Activated naive CD8-positive, alpha-beta T cell treated with anti-CD3 and anti-CD28 coated beads, Interleukin-2, amount 10 ng/mL, durations not matched to agents 7 days and 5 days (primary cell): Measurements from ENCODE around the gene TNPO3. TPM values are rescaled to one million over a fixed set of nuclear protein-coding genes. Genes with fewer than 3 reads are reported as not detected.

Experiments
- ATAC-seq: fragments of 150-1000 bp; cut with Tn5 transposase; one replicate; pipeline ENCODE4 v1.10.0; 2021; ENCODE audit warnings: low read depth, moderate library complexity
- POLR2A ChIA-PET: fragments of 350-600 bp; sonication (Branson Sonifier 250); formaldehyde crosslinking; loops from one replicate; lab custom pipeline; 2021; ENCODE audit warnings: antibody characterized with exemption; lab: Charles Lee
- DNase-seq: peaks from one replicate; pipeline ENCODE4 v3.0.0; 2021
- H3K27ac Mint-ChIP-seq: one replicate; pipeline ENCODE4 v1.8.0; 2022; ENCODE audit warnings: mild to moderate bottlenecking, mixed read lengths
- H3K27me3 Mint-ChIP-seq: one replicate; pipeline ENCODE4 v1.8.0; 2022; ENCODE audit warnings: mild to moderate bottlenecking, moderate library complexity, mixed read lengths
- H3K36me3 Mint-ChIP-seq: one replicate; pipeline ENCODE4 v1.8.0; 2021; ENCODE audit warnings: mild to moderate bottlenecking, mixed read lengths
- H3K4me1 Mint-ChIP-seq: one replicate; pipeline ENCODE4 v1.8.0; 2021; ENCODE audit warnings: mixed read lengths
- H3K4me3 Mint-ChIP-seq: one replicate; pipeline ENCODE4 v1.8.0; 2022; ENCODE audit warnings: mild to moderate bottlenecking, moderate library complexity, mixed read lengths
- H3K9me3 Mint-ChIP-seq: one replicate; pipeline ENCODE4 v1.8.0; 2021; ENCODE audit warnings: mixed read lengths
- total RNA-seq, 2 experiments: library from RNA; stranded (reverse); gene quantifications; one replicate each; pipeline ENCODE4 v1.2.3, GENCODE V29; 2021

The TNPO3 gene
- total RNA-seq, 2 experiments from 2014 or later = 43.0 to 43.9 TPM

GRCh38 chr7:128961030-128961659 lies 93.8 kb downstream of the TNPO3 start:
- ATAC-seq = no peak
- H3K4me1 Mint-ChIP-seq = peaks cover 13% of the 10 kb centered on the region
- no peaks in the 10 kb centered on the region for H3K9me3 Mint-ChIP-seq
- H3K36me3 Mint-ChIP-seq = peaks cover 46% of the 10 kb centered on the region
- DNase-seq = no peak
- no peaks in the 10 kb centered on the region for H3K27me3 Mint-ChIP-seq
- no peak overlapping the region for H3K4me3 Mint-ChIP-seq
- POLR2A ChIA-PET = no interaction called here
- no peak overlapping the region for H3K27ac Mint-ChIP-seq

GRCh38 chr7:128959296-128959695 lies 95.6 kb downstream of the TNPO3 start:
- ATAC-seq (no peak), DNase-seq (no peak)
- no peaks in the 10 kb centered on the region for H3K9me3 Mint-ChIP-seq
- peaks cover 37% of the 10 kb centered on the region for H3K36me3 Mint-ChIP-seq
- H3K27ac Mint-ChIP-seq = no peak overlapping the region
- H3K4me1 Mint-ChIP-seq = peaks cover 10% of the 10 kb centered on the region
- POLR2A ChIA-PET = no interaction called here
- no peak overlapping the region for H3K4me3 Mint-ChIP-seq
- H3K27me3 Mint-ChIP-seq = no peaks in the 10 kb centered on the region

DNA sequence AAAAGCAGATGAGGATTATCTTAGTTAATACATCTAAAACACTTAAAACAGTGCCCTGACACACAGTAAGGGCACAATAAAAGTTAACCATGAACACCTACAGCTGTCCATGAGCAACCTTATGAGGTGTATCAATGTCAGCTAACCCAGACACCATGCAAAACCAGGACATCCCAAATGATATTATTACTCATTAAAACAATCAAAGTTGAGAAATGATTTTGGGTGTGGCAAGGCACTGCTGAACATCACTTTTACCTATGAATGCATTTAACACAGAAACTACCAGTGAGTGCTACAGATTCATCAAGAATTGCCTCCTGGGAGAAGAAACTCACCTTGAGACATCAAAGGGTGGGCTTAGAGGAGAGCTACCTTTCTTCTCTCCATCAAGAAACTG lies 98.9 kb downstream of the TNPO3 start:
- no peaks in the 10 kb centered on the region for H3K27me3 Mint-ChIP-seq
- peaks cover 24% of the 10 kb centered on the region for H3K36me3 Mint-ChIP-seq
- ATAC-seq (no peak), DNase-seq (no peak)
- peaks cover 6% of the 10 kb centered on the region for H3K4me1 Mint-ChIP-seq
- no peaks in the 10 kb centered on the region for H3K9me3 Mint-ChIP-seq
- H3K27ac Mint-ChIP-seq = no peak overlapping the region
- no peak overlapping the region for H3K4me3 Mint-ChIP-seq
- POLR2A ChIA-PET = no interaction called here

DNA sequence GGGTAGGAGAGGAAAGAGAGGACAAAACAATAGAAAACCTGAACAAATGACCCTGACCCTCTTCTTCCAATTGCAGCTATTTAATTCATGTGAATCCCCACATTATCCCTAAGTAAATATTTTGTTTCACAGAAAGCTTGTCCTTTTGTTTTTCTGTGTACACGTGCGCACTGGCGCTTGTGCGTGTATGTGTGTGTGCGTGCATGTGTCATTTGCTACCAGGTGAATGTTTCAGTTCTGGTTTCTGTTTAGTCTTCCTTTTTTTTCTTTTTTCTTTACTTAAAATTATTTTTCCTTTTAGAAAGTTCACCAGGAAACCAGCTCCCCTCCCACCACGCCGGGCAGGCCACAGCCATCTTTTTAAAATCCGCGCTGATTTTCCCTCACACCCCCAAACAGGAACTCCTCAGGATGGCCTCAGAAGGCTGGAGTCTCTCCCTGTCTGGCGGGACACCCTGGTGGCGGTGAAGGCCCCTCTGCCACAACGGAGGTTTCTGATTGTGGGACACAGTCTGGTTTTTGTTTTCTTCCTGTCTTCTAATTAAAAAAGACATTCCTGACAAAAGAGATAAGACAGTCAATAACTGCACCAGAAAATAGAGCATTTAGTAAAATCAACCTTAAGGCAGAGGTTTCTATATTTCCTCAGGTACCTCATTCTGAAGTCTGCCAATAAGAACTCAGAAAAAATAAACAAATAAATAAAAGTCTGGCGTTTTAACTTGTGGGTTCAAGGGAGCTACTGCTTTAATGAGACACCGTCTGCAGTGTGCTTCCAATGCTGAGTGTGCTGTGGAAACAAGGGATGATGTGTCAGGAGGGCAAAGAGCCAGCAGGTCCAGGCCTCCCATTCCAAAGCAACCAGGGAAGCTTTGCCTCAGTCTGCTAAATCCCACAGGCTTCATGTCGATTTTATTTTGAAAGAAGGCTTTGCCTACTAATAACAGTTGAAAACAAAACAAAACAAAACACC lies 99.8 kb downstream of the TNPO3 start:
- Mint-ChIP-seq H3K4me3 (no peak overlapping the region), H3K27ac (no peak overlapping the region), H3K4me1 (peaks cover 6% of the 10 kb centered on the region), H3K36me3 (peaks cover 23% of the 10 kb centered on the region), H3K27me3 (no peaks in the 10 kb centered on the region), H3K9me3 (no peaks in the 10 kb centered on the region)
- ATAC-seq = no peak
- DNase-seq = no peak
- POLR2A ChIA-PET = no interaction called here

- Mint-ChIP-seq H3K36me3 (peaks cover 20% of the 10 kb centered on the region), H3K27me3 (no peaks in the 10 kb centered on the region), H3K27ac (no peak overlapping the region), H3K4me1 (peaks cover 6% of the 10 kb centered on the region), H3K4me3 (no peak overlapping the region), H3K9me3 (no peaks in the 10 kb centered on the region)
- ATAC-seq = no peak
- POLR2A ChIA-PET = no interaction called here
- DNase-seq = no peak
Measured at GRCh38 chr7:128954150-128954549, 100.8 kb downstream of the TNPO3 start.

DNA sequence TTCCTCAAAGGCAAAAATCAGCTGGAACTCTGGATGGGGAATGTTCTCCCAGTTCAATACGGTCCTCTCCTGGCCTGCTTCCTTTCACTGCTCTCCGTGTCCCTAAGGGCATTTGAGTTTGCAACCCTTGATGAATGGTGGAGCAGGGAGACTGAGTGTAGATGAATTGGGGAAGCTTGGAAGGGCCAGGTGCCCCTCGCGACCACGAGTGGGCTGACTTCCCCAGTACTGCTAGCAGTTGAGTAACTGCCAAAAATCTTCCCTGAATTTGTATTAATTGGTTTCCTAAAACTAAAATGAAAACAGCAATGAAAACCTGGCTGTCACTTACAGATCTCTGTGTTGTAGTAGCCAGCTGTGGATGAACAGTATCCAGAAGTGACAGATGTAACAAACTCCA lies 103.6 kb downstream of the TNPO3 start:
- POLR2A ChIA-PET = interaction anchor here (1.0 kb wide), 1 partner anchor 18 kb away, joined by 3 read pairs; no protein-coding TSS in a partner anchor
- H3K27ac Mint-ChIP-seq = no peak overlapping the region
- ATAC-seq = no peak

DNA sequence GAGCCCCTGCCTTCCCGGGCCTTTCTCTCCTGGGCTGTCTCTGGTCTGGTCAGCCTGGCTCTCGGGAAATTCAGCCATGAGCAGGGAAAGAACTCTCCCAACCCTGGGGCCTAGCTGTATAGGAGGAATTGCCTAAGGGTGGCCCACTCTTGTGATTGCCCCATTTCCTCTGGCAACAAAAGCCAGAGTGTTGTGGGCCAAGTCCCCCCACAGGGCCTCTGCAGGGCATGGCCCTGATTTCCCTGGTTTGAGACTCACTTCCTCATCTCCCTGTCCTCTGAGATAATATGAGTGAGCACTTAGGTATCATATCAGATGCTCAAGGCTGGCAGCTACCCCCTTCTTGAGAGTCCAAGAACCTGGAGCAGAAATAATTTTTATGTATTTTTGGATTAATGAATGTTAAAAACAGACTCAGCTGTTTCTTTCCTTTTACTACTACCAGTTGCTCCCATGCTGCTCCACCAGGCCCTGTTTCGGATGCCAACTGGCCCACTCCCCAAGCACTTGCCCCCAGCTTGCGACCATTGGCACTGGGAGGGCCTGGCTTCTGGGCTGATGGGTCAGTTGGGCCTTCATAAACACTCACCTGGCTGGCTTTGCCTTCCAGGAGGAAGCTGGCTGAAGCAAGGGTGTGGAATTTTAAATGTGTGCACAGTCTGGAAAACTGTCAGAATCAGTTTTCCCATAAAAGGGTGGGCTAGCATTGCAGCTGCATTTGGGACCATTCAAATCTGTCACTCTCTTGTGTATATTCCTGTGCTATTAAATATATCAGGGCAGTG lies 105.7 kb downstream of the TNPO3 start:
- no peak overlapping the region for H3K27ac Mint-ChIP-seq
- ATAC-seq (no peak), DNase-seq (no peak)
- H3K4me3 Mint-ChIP-seq = no peak overlapping the region
- no peaks in the 10 kb centered on the region for H3K27me3 Mint-ChIP-seq
- POLR2A ChIA-PET = no interaction called here
- peaks cover 3% of the 10 kb centered on the region for H3K36me3 Mint-ChIP-seq
- H3K4me1 Mint-ChIP-seq = peaks cover 6% of the 10 kb centered on the region
- H3K9me3 Mint-ChIP-seq = no peaks in the 10 kb centered on the region

More for the DNA sequence above, 103.6 kb downstream of the TNPO3 start:
- no peak overlapping the region for H3K4me3 Mint-ChIP-seq
- H3K4me1 Mint-ChIP-seq = peaks cover 6% of the 10 kb centered on the region
- no peaks in the 10 kb centered on the region for H3K9me3 Mint-ChIP-seq
- DNase-seq = no peak
- H3K36me3 Mint-ChIP-seq = peaks cover 5% of the 10 kb centered on the region
- no peaks in the 10 kb centered on the region for H3K27me3 Mint-ChIP-seq

DNA sequence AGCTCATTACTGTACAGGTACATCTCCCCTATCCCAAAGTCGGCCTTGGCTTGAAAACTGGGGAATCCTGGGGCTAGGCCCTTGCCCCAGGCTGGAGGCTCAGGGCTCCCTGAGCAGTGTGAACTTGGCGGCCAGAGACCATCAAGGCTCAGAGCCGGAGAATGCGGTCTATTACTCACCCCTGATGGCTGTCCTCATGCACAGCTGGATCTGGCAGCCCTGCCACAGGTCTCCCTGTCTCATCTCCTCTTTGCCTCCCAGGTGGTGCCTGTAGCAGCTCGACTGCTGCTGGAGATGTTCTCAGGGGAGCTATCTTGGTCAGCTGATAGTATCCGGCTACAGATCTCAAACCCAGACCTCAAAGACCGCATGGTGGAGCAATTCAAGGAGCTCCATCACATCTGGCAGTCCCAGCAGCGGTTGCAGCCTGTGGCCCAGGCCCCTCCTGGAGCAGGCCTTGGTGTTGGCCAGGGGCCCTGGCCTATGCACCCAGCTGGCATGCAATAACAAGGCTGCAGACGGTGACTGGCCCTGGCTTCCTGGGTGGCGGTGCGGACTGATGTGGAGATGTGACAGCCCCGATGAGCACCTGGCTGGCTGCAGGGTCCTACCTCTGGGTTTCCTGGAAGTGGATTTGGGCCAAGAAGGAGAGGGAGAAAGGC lies 106.5 kb downstream of the TNPO3 start:
- POLR2A ChIA-PET = no interaction called here
- Mint-ChIP-seq H3K4me3 (no peak overlapping the region), H3K9me3 (no peaks in the 10 kb centered on the region), H3K36me3 (no peaks in the 10 kb centered on the region), H3K4me1 (peaks cover 6% of the 10 kb centered on the region), H3K27me3 (no peaks in the 10 kb centered on the region), H3K27ac (no peak overlapping the region)
- DNase-seq (no peak), ATAC-seq (no peak)

DNA sequence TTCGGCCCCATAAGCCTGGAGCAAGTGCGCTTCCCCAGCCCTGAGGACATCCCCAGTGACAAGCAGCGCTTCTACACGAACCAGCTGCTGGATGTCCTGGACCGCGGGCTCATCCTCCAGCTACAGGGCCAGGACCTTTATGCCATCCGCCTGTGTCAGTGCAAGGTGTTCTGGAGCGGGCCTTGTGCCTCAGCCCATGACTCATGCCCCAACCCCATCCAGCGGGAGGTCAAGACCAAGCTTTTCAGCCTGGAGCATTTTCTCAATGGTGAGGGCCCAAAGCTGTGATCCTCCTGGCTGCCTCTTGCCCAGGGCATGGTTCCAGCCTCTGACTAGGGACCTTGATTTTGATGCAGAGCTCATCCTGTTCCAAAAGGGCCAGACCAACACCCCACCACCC lies 107.1 kb downstream of the TNPO3 start:
- Mint-ChIP-seq H3K27ac (no peak overlapping the region), H3K27me3 (no peaks in the 10 kb centered on the region)
- POLR2A ChIA-PET = no interaction called here

DNA sequence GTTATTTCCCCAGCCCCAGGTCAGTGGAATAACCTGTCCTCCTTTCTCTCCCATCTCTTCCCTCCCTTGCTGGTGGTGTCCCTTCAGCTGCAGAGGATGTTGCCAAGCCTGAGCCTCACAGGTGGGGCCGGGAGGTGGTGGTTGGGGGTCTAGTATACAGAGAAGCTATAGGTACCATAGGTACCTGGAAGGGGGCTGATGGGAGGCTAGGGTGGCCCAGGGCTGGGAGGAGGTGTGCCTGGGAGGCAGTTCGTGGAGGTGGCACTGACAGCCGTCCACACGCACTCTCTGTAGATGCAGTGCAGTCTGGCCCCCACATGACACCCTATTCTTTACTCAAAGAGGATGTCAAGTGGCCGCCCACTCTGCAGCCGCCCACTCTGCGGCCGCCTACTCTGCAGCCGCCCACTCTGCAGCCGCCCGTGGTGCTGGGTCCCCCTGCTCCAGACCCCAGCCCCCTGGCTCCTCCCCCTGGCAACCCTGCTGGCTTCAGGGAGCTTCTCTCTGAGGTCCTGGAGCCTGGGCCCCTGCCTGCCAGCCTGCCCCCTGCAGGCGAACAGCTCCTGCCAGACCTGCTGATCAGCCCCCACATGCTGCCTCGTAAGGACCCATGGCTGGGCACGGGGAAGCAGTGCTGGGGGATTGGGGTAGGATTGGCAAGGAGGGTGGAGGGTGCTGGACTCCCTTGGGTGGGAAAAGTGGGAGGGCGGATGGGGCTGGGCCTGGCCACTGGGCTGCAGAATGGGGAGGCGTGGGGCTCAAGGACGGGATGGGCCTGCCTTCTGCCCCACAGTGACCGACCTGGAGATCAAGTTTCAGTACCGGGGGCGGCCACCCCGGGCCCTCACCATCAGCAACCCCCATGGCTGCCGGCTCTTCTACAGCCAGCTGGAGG lies 107.7 kb downstream of the TNPO3 start:
- no peak overlapping the region for H3K27ac Mint-ChIP-seq
- H3K9me3 Mint-ChIP-seq = no peaks in the 10 kb centered on the region
- no peak for DNase-seq
- H3K4me3 Mint-ChIP-seq = no peak overlapping the region
- POLR2A ChIA-PET = no interaction called here
- ATAC-seq = peak; percentile 31
- no peaks in the 10 kb centered on the region for H3K27me3 Mint-ChIP-seq
- H3K36me3 Mint-ChIP-seq = no peaks in the 10 kb centered on the region
- peaks cover 6% of the 10 kb centered on the region for H3K4me1 Mint-ChIP-seq

More for the DNA sequence above, 107.1 kb downstream of the TNPO3 start:
- H3K4me3 Mint-ChIP-seq = no peak overlapping the region
- DNase-seq (no peak), ATAC-seq (no peak)
- H3K4me1 Mint-ChIP-seq = peaks cover 6% of the 10 kb centered on the region
- H3K36me3 Mint-ChIP-seq = no peaks in the 10 kb centered on the region
- H3K9me3 Mint-ChIP-seq = no peaks in the 10 kb centered on the region

GRCh38 chr7:128945668-128946366 lies 109.1 kb downstream of the TNPO3 start:
- ATAC-seq = no peak
- Mint-ChIP-seq H3K4me1 (peaks cover 7% of the 10 kb centered on the region), H3K27me3 (no peaks in the 10 kb centered on the region), H3K9me3 (no peaks in the 10 kb centered on the region), H3K27ac (no peak overlapping the region), H3K4me3 (no peak overlapping the region), H3K36me3 (no peaks in the 10 kb centered on the region)
- POLR2A ChIA-PET = no interaction called here
- no peak for DNase-seq
